ENCODE data around the gene ZNF584.

DNA sequence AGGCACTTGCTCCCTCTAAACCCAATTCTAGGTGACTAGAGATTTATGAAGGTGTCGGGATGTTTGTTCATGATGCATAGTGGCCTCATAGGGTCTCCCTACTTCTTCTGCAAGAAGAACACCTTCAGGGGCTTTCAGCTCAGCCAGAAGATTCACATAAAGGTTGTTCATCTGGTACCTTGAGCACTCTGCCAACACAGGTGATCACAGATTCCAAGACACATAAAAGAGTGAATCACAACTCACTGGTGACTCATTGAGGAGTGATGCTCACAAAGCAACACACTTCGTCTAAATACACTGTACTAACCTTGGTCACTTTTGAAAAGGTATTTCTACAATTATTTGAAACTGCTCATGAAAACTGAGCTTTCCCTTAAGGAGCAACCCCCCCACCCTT, 51.6 kb downstream of the ZNF584 start:
- TF ChIP-seq, protein P1, sequence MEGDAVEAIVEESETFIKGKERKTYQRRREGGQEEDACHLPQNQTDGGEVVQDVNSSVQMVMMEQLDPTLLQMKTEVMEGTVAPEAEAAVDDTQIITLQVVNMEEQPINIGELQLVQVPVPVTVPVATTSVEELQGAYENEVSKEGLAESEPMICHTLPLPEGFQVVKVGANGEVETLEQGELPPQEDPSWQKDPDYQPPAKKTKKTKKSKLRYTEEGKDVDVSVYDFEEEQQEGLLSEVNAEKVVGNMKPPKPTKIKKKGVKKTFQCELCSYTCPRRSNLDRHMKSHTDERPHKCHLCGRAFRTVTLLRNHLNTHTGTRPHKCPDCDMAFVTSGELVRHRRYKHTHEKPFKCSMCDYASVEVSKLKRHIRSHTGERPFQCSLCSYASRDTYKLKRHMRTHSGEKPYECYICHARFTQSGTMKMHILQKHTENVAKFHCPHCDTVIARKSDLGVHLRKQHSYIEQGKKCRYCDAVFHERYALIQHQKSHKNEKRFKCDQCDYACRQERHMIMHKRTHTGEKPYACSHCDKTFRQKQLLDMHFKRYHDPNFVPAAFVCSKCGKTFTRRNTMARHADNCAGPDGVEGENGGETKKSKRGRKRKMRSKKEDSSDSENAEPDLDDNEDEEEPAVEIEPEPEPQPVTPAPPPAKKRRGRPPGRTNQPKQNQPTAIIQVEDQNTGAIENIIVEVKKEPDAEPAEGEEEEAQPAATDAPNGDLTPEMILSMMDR (IDR thresholded peaks at IDR 0.05) = no peak
- TF ChIP-seq POLR2A (IDR thresholded peaks at IDR 0.05) (no peak), POLR2AphosphoS5 (IDR thresholded peaks at IDR 0.05) (no peak)
